SK-N-MC (cell line): ENCODE measurements around the gene ADISSP.

ENCODE experiments used
- DNase-seq: peaks from one replicate; pipeline ENCODE4 v3.0.0-alpha.2; 2011; ENCODE audit warnings: low read depth, low spot score
- H3K27ac ChIP-seq: fragments of 200-600 bp; sonication (generic); 2 replicates; pipeline ENCODE4 v1.5.1; 2016; ENCODE audit warnings: mixed run types
- H3K36me3 ChIP-seq: fragments of 200-600 bp; sonication (generic); 2 replicates; pipeline ENCODE4 v1.6.1; 2017; ENCODE audit warnings: antibody characterized with exemption, low read length, mixed read lengths; ENCODE audit not compliant: insufficient read depth
- H3K4me3 ChIP-seq: fragments of 200-600 bp; sonication (generic); 2 replicates; pipeline ENCODE4 v1.5.1; 2016
- H3K9ac ChIP-seq: fragments of 200-600 bp; sonication (generic); 2 replicates; pipeline ENCODE4 v1.8.0; 2017; ENCODE audit warnings: mixed run types, mixed read lengths; ENCODE audit not compliant: insufficient read length
- H3K9me3 ChIP-seq: fragments of 200-600 bp; sonication (generic); 2 replicates; pipeline ENCODE4 v1.6.1; 2017; ENCODE audit warnings: low read depth, mild to moderate bottlenecking, antibody characterized with exemption, low read length, moderate library complexity, mixed read lengths
- EZH2 ChIP-seq: fragments of 200-600 bp; sonication (generic); IDR thresholded peaks from one replicate; pipeline ENCODE4 v1.6.1; 2017; ENCODE audit warnings: antibody characterized with exemption
- FOXP2 ChIP-seq: optimal IDR thresholded peaks from 2 replicates; pipeline ENCODE3; 2011; ENCODE audit warnings: mild to moderate bottlenecking, moderate library complexity; ENCODE audit not compliant: insufficient read depth; ENCODE audit errors: extremely low read length, control extremely low read depth
- POLR2AphosphoS5 ChIP-seq: IDR thresholded peaks from 2 replicates; pipeline ENCODE4 v1.6.1; 2012; ENCODE audit warnings: mild to moderate bottlenecking, low read depth, low read length, borderline replicate concordance

Gene ADISSP

GRCh38 chr20:3716195-3716834, 51.2 kb downstream of the ADISSP start:
- H3K36me3 ChIP-seq = no peaks in the 10 kb centered on the region
- no peak for DNase-seq

GRCh38 chr20:3714092-3714491, 53.5 kb downstream of the ADISSP start:
- no peaks in the 10 kb centered on the region for H3K36me3 ChIP-seq
- no peaks in the 10 kb centered on the region for H3K9me3 ChIP-seq
- DNase-seq = no peak
- no peak overlapping the region for H3K4me3 ChIP-seq
- H3K27ac ChIP-seq = no peak overlapping the region
- no peak for TF ChIP-seq EZH2
- no peak for TF ChIP-seq FOXP2
- no peak for TF ChIP-seq POLR2AphosphoS5
- no peak overlapping the region for H3K9ac ChIP-seq

More at GRCh38 chr20:3716195-3716834, 51.2 kb downstream of the ADISSP start:
- H3K9me3 ChIP-seq = no peaks in the 10 kb centered on the region
- H3K27ac ChIP-seq = no peak overlapping the region
- no peak overlapping the region for H3K9ac ChIP-seq
- TF ChIP-seq POLR2AphosphoS5 (no peak), FOXP2 (no peak), EZH2 (no peak)
- H3K4me3 ChIP-seq = no peak overlapping the region

- Histone ChIP-seq H3K9ac (no peak within 1 kb of the TSS), H3K9me3 (no peaks in the 10 kb centered on the region), H3K4me3 (no peak within 1 kb of the TSS), H3K27ac (no peak within 1 kb of the TSS), H3K36me3 (no peaks in the 10 kb centered on the region)
- DNase-seq = no peak
- TF ChIP-seq FOXP2 (no peak), POLR2AphosphoS5 (no peak), EZH2 (no peak)
Measured at GRCh38 chr20:3712279-3712873, 55.2 kb downstream of the ADISSP start, which contains the start of gene SIGLEC1. TSS of gene SIGLEC1 (minus strand) at chr20:3712600. CDS start at chr20:3707128, 5,472 bp downstream.

- H3K4me3 ChIP-seq = no peak overlapping the region
- H3K27ac ChIP-seq = no peak overlapping the region
- no peaks in the 10 kb centered on the region for H3K9me3 ChIP-seq
- no peak for DNase-seq
- H3K9ac ChIP-seq = no peak overlapping the region
- no peak for TF ChIP-seq EZH2
- TF ChIP-seq FOXP2 = no peak
- no peak for TF ChIP-seq POLR2AphosphoS5
- no peaks in the 10 kb centered on the region for H3K36me3 ChIP-seq
Measured at GRCh38 chr20:3711484-3711941, 56.0 kb downstream of the ADISSP start.

GRCh38 chr20:3710703-3711483, 56.7 kb downstream of the ADISSP start:
- no peak overlapping the region for H3K4me3 ChIP-seq
- H3K36me3 ChIP-seq = no peaks in the 10 kb centered on the region
- TF ChIP-seq POLR2AphosphoS5 (no peak), FOXP2 (no peak), EZH2 (no peak)
- no peak overlapping the region for H3K9ac ChIP-seq
- H3K9me3 ChIP-seq = no peaks in the 10 kb centered on the region
- no peak overlapping the region for H3K27ac ChIP-seq
- DNase-seq = no peak

GRCh38 chr20:3710011-3710466, 57.5 kb downstream of the ADISSP start:
- Histone ChIP-seq H3K4me3 (no peak overlapping the region), H3K27ac (no peak overlapping the region), H3K36me3 (no peaks in the 10 kb centered on the region), H3K9me3 (no peaks in the 10 kb centered on the region), H3K9ac (no peak overlapping the region)
- no peak for DNase-seq
- TF ChIP-seq POLR2AphosphoS5 (no peak), FOXP2 (no peak), EZH2 (no peak)

- H3K4me3 ChIP-seq = no peak overlapping the region
- TF ChIP-seq FOXP2 (no peak), POLR2AphosphoS5 (no peak), EZH2 (no peak)
- no peaks in the 10 kb centered on the region for H3K9me3 ChIP-seq
- H3K36me3 ChIP-seq = no peaks in the 10 kb centered on the region
- DNase-seq = no peak
- no peak overlapping the region for H3K27ac ChIP-seq
- no peak overlapping the region for H3K9ac ChIP-seq
Measured at GRCh38 chr20:3707508-3707899, 60.0 kb downstream of the ADISSP start.
